GM03348 (cell line): ENCODE data around the gene EIF4E1B.

Source experiments
- DNase-seq: peaks from one replicate; pipeline ENCODE4 v3.0.0; 2012; ENCODE audit warnings: low spot score

EIF4E1B gene

GRCh38 chr5:176647030-176647842 lies 16.8 kb downstream of the EIF4E1B start, which contains the start of gene TSPAN17:
TSS of gene TSPAN17 (plus strand) at chr5:176647484. CDS start at chr5:176647616, 132 bp downstream.
- peak; percentile 100 for DNase-seq

- peak; percentile 69 for DNase-seq
Observed at GRCh38 chr5:176647843-176648473, 17.5 kb downstream of the EIF4E1B start.

- no peak for DNase-seq
Observed at GRCh38 chr5:176648474-176649194, 18.2 kb downstream of the EIF4E1B start.

GRCh38 chr5:176650354-176650884 lies 19.9 kb downstream of the EIF4E1B start:
- DNase-seq = peak; percentile 48

GRCh38 chr5:176651472-176651980 lies 21.1 kb downstream of the EIF4E1B start:
- DNase-seq = no peak

- peak; percentile 55 for DNase-seq
Observed at GRCh38 chr5:176652136-176652535, 21.7 kb downstream of the EIF4E1B start.

GRCh38 chr5:176653401-176654385 lies 23.2 kb downstream of the EIF4E1B start:
- DNase-seq = no peak

GRCh38 chr5:176654856-176655255 lies 24.4 kb downstream of the EIF4E1B start:
- no peak for DNase-seq

- DNase-seq = no peak
Observed at GRCh38 chr5:176656467-176656990, 26.1 kb downstream of the EIF4E1B start.

GRCh38 chr5:176658007-176658599 lies 27.6 kb downstream of the EIF4E1B start:
- peak; percentile 88 for DNase-seq

- DNase-seq = no peak
Observed at GRCh38 chr5:176658817-176659511, 28.5 kb downstream of the EIF4E1B start.

- DNase-seq = no peak
Observed at GRCh38 chr5:176659512-176659839, 29.0 kb downstream of the EIF4E1B start.

- DNase-seq = no peak
Observed at GRCh38 chr5:176659860-176660461, 29.5 kb downstream of the EIF4E1B start.

- DNase-seq = no peak
Observed at GRCh38 chr5:176660530-176660859, 30.0 kb downstream of the EIF4E1B start.

GRCh38 chr5:176660860-176661641 lies 30.6 kb downstream of the EIF4E1B start:
- peak; percentile 95 for DNase-seq

GRCh38 chr5:176661676-176662075 lies 31.2 kb downstream of the EIF4E1B start:
- no peak for DNase-seq

- no peak for DNase-seq
Observed at GRCh38 chr5:176662371-176663333, 32.2 kb downstream of the EIF4E1B start.

GRCh38 chr5:176663566-176663965 lies 33.1 kb downstream of the EIF4E1B start:
- DNase-seq = no peak
